Endometrium (tissue), 2 donors: ENCODE measurements around the gene USP36.
"Not testable (repeated sequence)": the region's sequence is repeated elsewhere in the genome, so short reads cannot be mapped to it uniquely, and the experiment has no call there.

Source experiments
- FAIRE-seq: peaks from 2 replicates; lab custom pipeline; 2012; peaks lifted over from hg19 to GRCh38; lab: Jason Lieb, UNC
- donor health status: control.
- donor health status: control.

The USP36 gene

GRCh38 chr17:78872486-78872885 lies 31.9 kb upstream of the USP36 start:
- FAIRE-seq, result no peak

GRCh38 chr17:78870621-78871020 lies 30.0 kb upstream of the USP36 start:
- no peak for FAIRE-seq

- no peak for FAIRE-seq
These were observed 27.8 kb upstream of the USP36 start for GRCh38 chr17:78868391-78868790.

GRCh38 chr17:78867046-78867445 lies 26.4 kb upstream of the USP36 start:
- not testable (repeated sequence) for FAIRE-seq

GRCh38 chr17:78865682-78866390 lies 25.2 kb upstream of the USP36 start:
- no peak for FAIRE-seq

- no peak for FAIRE-seq
These were observed 23.5 kb upstream of the USP36 start for GRCh38 chr17:78864117-78864516.

GRCh38 chr17:78862073-78863023 lies 21.7 kb upstream of the USP36 start:
- no peak for FAIRE-seq

GRCh38 chr17:78861229-78861628 lies 20.6 kb upstream of the USP36 start:
- FAIRE-seq, result no peak

- no peak for FAIRE-seq
These were observed 18.4 kb upstream of the USP36 start for GRCh38 chr17:78859051-78859450.

GRCh38 chr17:78857266-78857665 lies 16.7 kb upstream of the USP36 start:
- no peak for FAIRE-seq

- FAIRE-seq, result no peak
These were observed 15.0 kb upstream of the USP36 start for GRCh38 chr17:78855561-78856165.

- no peak for FAIRE-seq
These were observed 13.9 kb upstream of the USP36 start for GRCh38 chr17:78854508-78854907.

GRCh38 chr17:78853926-78854394 lies 13.3 kb upstream of the USP36 start:
- no peak for FAIRE-seq

- no peak for FAIRE-seq
These were observed 12.1 kb upstream of the USP36 start for GRCh38 chr17:78852709-78853121.

- no peak for FAIRE-seq
These were observed 8.4 kb upstream of the USP36 start for GRCh38 chr17:78849026-78849425.

GRCh38 chr17:78847052-78847451 lies 6.4 kb upstream of the USP36 start:
- no peak for FAIRE-seq

GRCh38 chr17:78844301-78845005 lies 3.8 kb upstream of the USP36 start:
- FAIRE-seq, result no peak

- no peak for FAIRE-seq
These were observed 2.4 kb upstream of the USP36 start for GRCh38 chr17:78842881-78843565.

GRCh38 chr17:78840530-78840779 lies 159 bp downstream of the USP36 start:
- FAIRE-seq, result no peak

GRCh38 chr17:78839762-78840529 lies 668 bp downstream of the USP36 start:
- no peak for FAIRE-seq

- no peak for FAIRE-seq
These were observed 1.3 kb downstream of the USP36 start for GRCh38 chr17:78839235-78839761.
